GM12875 (cell line): ENCODE data around the gene DPP4.

ENCODE experiments used
- H3K4me3 ChIP-seq: one replicate; pipeline ENCODE4 v1.5.1; 2011; ENCODE audit warnings: low read depth, low read length, control low read depth
- TF ChIP-seq, protein P1 (sequence below): IDR thresholded peaks from 2 replicates; pipeline ENCODE4 v1.5.1; 2011; ENCODE audit warnings: low read depth, mild to moderate bottlenecking, control low read depth, inconsistent platforms, low read length, moderate library complexity, borderline replicate concordance; ENCODE audit not compliant: insufficient read depth

DPP4 gene

DNA sequence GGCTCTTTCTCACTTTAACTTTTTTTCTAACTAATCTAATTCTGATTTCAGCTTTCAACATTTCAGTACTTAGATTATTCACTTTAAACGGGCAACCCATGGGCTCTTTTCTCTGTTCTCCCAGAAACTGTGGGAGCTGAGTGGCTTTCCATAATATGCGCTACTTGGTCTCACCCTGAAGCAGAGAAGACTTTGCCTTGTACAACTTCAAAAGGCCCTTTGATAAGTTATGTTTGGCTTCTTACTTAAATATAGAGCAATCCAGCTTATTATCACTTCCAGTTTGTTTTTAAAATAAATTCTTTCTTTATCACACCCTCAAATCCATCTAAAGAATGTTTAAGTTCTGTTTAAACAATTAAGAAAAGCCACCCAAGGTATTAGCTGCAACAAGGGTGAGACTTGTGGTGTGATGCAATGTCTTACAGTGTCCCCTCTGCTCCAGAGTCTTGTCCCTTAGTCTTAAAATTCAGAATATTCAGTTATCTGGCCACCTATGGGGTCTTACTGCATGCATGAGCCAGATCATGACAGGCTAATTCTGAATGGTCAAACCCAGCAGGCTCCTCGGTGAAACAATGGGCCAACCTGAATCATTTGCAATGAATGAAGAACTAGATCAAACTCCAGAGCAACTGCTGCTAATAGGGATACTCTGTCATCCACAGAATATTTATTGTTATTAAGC, 39.2 kb upstream of the DPP4 start:
- H3K4me3 ChIP-seq: no peak overlapping the region
- TF ChIP-seq, protein P1, sequence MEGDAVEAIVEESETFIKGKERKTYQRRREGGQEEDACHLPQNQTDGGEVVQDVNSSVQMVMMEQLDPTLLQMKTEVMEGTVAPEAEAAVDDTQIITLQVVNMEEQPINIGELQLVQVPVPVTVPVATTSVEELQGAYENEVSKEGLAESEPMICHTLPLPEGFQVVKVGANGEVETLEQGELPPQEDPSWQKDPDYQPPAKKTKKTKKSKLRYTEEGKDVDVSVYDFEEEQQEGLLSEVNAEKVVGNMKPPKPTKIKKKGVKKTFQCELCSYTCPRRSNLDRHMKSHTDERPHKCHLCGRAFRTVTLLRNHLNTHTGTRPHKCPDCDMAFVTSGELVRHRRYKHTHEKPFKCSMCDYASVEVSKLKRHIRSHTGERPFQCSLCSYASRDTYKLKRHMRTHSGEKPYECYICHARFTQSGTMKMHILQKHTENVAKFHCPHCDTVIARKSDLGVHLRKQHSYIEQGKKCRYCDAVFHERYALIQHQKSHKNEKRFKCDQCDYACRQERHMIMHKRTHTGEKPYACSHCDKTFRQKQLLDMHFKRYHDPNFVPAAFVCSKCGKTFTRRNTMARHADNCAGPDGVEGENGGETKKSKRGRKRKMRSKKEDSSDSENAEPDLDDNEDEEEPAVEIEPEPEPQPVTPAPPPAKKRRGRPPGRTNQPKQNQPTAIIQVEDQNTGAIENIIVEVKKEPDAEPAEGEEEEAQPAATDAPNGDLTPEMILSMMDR: no peak

DNA sequence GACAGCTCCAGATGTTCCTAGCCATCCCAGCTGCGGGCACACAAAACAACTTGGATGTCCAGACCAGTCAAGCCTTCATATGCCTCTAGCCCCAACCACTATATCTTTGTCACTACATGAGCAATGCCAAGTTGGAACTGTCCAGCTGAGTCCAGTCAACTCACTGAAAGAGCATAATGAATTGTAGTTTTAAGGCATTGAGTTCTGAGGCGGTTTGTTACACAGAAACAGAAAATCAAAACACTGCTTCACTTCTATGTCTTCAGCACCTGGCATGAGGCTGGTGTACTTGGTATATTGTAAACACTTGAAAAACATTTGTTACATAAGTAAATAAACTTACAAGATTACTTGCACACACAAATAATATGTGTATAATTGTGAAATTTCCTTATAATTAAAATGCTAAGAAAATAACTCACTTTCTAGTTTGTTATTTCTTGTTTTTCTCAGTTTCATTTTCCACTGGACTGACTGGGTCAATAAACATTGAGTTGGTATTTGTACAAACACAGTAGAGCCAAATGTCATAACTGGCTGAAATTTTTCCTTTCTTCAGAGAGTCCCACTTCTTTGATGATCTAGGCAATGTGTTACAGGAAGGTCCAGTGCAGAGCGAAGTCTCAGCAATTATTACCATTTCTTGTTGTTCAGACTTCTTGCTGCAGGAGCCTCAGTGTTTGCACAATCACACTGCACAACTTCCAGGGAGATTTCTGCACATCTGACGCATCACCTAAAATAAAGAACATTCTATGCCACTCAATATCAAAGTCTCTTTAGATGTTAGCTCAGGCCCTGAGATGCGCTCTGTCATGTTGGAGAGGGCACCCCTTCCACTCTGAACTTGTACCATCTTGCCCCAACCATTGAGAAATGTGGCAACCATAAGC, 38.2 kb upstream of the DPP4 start:
- TF ChIP-seq, protein P1: no peak
- no peak overlapping the region for H3K4me3 ChIP-seq

- TF ChIP-seq, protein P1: no peak
- no peak overlapping the region for H3K4me3 ChIP-seq
These were observed 33.4 kb upstream of the DPP4 start for GRCh38 chr2:162107361-162107901.

DNA sequence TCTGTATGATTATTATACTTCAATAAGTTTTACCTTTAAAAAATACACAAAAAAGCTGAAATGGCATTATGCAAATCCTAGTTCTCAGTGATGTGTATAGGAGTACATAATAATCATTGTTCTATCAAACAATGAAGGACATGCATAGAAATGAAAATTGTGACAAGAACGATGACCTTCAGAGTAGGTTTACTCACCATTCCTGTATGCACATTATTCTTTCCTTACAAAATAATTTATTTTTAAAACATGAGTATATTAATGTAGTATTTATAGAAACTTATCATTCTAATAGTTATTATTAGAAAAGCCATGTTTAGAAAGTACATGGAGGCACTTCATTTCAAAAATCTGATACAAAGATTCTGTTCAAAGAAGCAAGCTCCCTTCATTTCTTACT, 32.7 kb upstream of the DPP4 start:
- no peak overlapping the region for H3K4me3 ChIP-seq
- TF ChIP-seq, protein P1: no peak

DNA sequence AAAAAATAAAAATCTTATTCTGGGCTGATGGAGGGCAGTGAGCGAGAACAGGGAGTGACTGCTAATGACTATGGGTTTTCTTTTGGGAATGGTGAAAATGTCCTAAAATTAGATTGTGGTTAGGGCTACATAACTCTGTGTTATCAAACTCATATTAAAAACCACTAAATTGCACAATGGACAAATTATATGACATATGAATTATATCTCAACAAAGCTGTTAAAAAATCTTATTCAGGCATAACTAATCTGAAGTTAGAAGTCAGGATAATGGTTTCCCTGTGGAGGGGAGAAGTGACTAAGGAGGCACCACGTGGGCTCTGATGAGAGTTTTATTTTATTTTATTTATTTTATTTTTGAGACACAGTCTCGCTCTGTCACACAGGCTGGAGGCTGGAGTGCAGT, 32.1 kb upstream of the DPP4 start:
- TF ChIP-seq, protein P1: no peak

DNA sequence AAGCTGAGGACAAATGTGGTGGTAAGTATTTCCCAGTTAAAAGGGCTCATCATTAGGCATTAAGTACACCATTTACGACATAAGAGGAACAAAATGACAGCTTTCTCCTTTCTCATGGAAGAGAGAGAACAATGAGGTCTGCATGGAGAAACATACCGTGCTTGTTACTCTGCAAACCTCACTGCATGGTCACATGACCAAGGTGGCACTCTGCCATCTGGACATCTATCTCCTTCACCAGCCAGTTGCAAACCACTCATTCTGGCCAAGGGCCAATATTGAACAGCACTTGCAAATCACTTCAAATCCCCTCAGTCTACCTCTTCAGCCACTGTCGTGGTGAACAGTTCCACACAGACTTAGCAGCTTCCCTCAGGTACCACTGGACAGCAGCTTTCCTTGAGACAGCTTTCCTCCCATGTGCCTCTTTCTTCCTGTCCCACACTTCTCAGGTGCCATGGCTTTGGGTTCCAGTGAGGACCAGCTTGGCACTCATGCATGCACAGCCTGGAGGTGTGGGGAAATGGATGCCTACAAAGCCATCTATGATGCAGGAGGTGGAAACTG, 29.5 kb upstream of the DPP4 start:
- TF ChIP-seq, protein P1: no peak

More for the DNA sequence above, 32.1 kb upstream of the DPP4 start:
- no peak overlapping the region for H3K4me3 ChIP-seq

More for the DNA sequence above, 29.5 kb upstream of the DPP4 start:
- H3K4me3 ChIP-seq: no peak overlapping the region
